HUES64 (cell line): ENCODE measurements around the gene CHCHD6.

Experiments
- H3K27ac ChIP-seq: 2 replicates; pipeline ENCODE4 v1.7.0; 2013; ENCODE audit warnings: low read depth, low read length, inconsistent platforms
- H3K27me3 ChIP-seq: 2 replicates; pipeline ENCODE4 v1.6.1; 2013; ENCODE audit warnings: mild to moderate bottlenecking, low read length; ENCODE audit not compliant: insufficient read depth
- H3K36me3 ChIP-seq: 2 replicates; pipeline ENCODE4 v1.6.1; 2013; ENCODE audit warnings: mild to moderate bottlenecking, low read length; ENCODE audit not compliant: insufficient read depth
- H3K4me1 ChIP-seq: 2 replicates; pipeline ENCODE4 v1.6.1; 2013; ENCODE audit warnings: mild to moderate bottlenecking, low read length, moderate library complexity; ENCODE audit not compliant: insufficient read depth
- H3K4me3 ChIP-seq: 2 replicates; pipeline ENCODE4 v1.5.1; 2013; ENCODE audit warnings: mild to moderate bottlenecking, low read length, moderate library complexity
- H3K9ac ChIP-seq: 2 replicates; pipeline ENCODE4 v1.6.1; 2013; ENCODE audit warnings: mild to moderate bottlenecking, low read depth, low read length
- H3K9me3 ChIP-seq: 2 replicates; pipeline ENCODE4 v1.6.1; 2013; ENCODE audit warnings: low read depth, low read length; ENCODE audit not compliant: insufficient read depth
- WGBS: fragments of 150-250, 120-280 bp; methylation state at CpG from one replicate; pipeline ENCODE4 v1.1.7; 2013; ENCODE audit warnings: missing lambda C conversion rate; 5-methylcytosine and 5-hydroxymethylcytosine counted together

CHCHD6 gene

GRCh38 chr3:126987129-126987528 is 283.1 kb downstream of the CHCHD6 start:
- peaks cover under 1% of the 10 kb centered on the region for H3K27me3 ChIP-seq
- H3K36me3 ChIP-seq, result peaks cover 21% of the 10 kb centered on the region
- no peak overlapping the region for H3K9ac ChIP-seq
- H3K9me3 ChIP-seq, result no peaks in the 10 kb centered on the region
- no peak overlapping the region for H3K27ac ChIP-seq
- no peak overlapping the region for H3K4me3 ChIP-seq
- 88% methylated on average over 4 of the region's 4 CpGs for WGBS
- peaks cover 6% of the 10 kb centered on the region; the same call in 1 of the 2 replicates for H3K4me1 ChIP-seq

GRCh38 chr3:126987596-126987995 is 283.6 kb downstream of the CHCHD6 start:
- no peak overlapping the region for H3K4me3 ChIP-seq
- H3K4me1 ChIP-seq, result peaks cover 6% of the 10 kb centered on the region; the same call in 1 of the 2 replicates
- WGBS, result 90% methylated on average over 8 of the region's 8 CpGs
- H3K27me3 ChIP-seq, result no peaks in the 10 kb centered on the region
- peaks cover 21% of the 10 kb centered on the region for H3K36me3 ChIP-seq
- H3K9ac ChIP-seq, result no peak overlapping the region
- no peaks in the 10 kb centered on the region for H3K9me3 ChIP-seq
- H3K27ac ChIP-seq, result no peak overlapping the region

GRCh38 chr3:126988451-126989021 is 284.5 kb downstream of the CHCHD6 start:
- 95% methylated on average over 26 of the region's 26 CpGs for WGBS
- H3K27ac ChIP-seq, result no peak overlapping the region
- H3K4me3 ChIP-seq, result no peak overlapping the region
- no peaks in the 10 kb centered on the region for H3K9me3 ChIP-seq
- no peaks in the 10 kb centered on the region for H3K27me3 ChIP-seq
- H3K9ac ChIP-seq, result no peak overlapping the region
- H3K4me1 ChIP-seq, result peaks cover 6% of the 10 kb centered on the region; the same call in 1 of the 2 replicates
- H3K36me3 ChIP-seq, result peaks cover 21% of the 10 kb centered on the region

GRCh38 chr3:126989316-126990023 is 285.4 kb downstream of the CHCHD6 start:
- WGBS, result 95% methylated on average over 36 of the region's 36 CpGs
- no peaks in the 10 kb centered on the region for H3K9me3 ChIP-seq
- no peak overlapping the region for H3K27ac ChIP-seq
- H3K4me1 ChIP-seq, result peaks cover 3% of the 10 kb centered on the region; the same call in 1 of the 2 replicates
- no peak overlapping the region for H3K4me3 ChIP-seq
- H3K27me3 ChIP-seq, result no peaks in the 10 kb centered on the region
- no peak overlapping the region for H3K9ac ChIP-seq
- peaks cover 23% of the 10 kb centered on the region for H3K36me3 ChIP-seq

GRCh38 chr3:126990024-126990700 is 286.1 kb downstream of the CHCHD6 start:
- H3K9ac ChIP-seq, result no peak overlapping the region
- 93% methylated on average over 10 of the region's 10 CpGs for WGBS
- no peak overlapping the region for H3K4me3 ChIP-seq
- no peaks in the 10 kb centered on the region for H3K27me3 ChIP-seq
- no peaks in the 10 kb centered on the region for H3K9me3 ChIP-seq
- H3K27ac ChIP-seq, result no peak overlapping the region
- H3K4me1 ChIP-seq, result no peaks in the 10 kb centered on the region
- H3K36me3 ChIP-seq, result peaks cover 24% of the 10 kb centered on the region

GRCh38 chr3:126990890-126991289 is 286.9 kb downstream of the CHCHD6 start:
- H3K36me3 ChIP-seq, result peaks cover 27% of the 10 kb centered on the region
- no peak overlapping the region for H3K9ac ChIP-seq
- no peak overlapping the region for H3K27ac ChIP-seq
- 82% methylated on average over 5 of the region's 5 CpGs for WGBS
- no peak overlapping the region for H3K4me3 ChIP-seq
- no peaks in the 10 kb centered on the region for H3K27me3 ChIP-seq
- H3K4me1 ChIP-seq, result no peaks in the 10 kb centered on the region
- H3K9me3 ChIP-seq, result no peaks in the 10 kb centered on the region

GRCh38 chr3:126991366-126992200 is 287.5 kb downstream of the CHCHD6 start:
- no peak overlapping the region for H3K9ac ChIP-seq
- WGBS, result 95% methylated on average over 24 of the region's 24 CpGs
- peaks cover 27% of the 10 kb centered on the region for H3K36me3 ChIP-seq
- H3K4me3 ChIP-seq, result no peak overlapping the region
- no peaks in the 10 kb centered on the region for H3K4me1 ChIP-seq
- H3K27me3 ChIP-seq, result no peaks in the 10 kb centered on the region
- H3K9me3 ChIP-seq, result no peaks in the 10 kb centered on the region
- H3K27ac ChIP-seq, result no peak overlapping the region

- no peak overlapping the region for H3K9ac ChIP-seq
- WGBS, result 95% methylated on average over 7 of the region's 7 CpGs
- H3K4me3 ChIP-seq, result no peak overlapping the region
- H3K4me1 ChIP-seq, result no peaks in the 10 kb centered on the region
- peaks cover 27% of the 10 kb centered on the region for H3K36me3 ChIP-seq
- H3K9me3 ChIP-seq, result no peaks in the 10 kb centered on the region
- no peak overlapping the region for H3K27ac ChIP-seq
- no peaks in the 10 kb centered on the region for H3K27me3 ChIP-seq
Measured at GRCh38 chr3:126992216-126992615, 288.2 kb downstream of the CHCHD6 start.

- no peaks in the 10 kb centered on the region for H3K4me1 ChIP-seq
- H3K4me3 ChIP-seq, result no peak overlapping the region
- H3K36me3 ChIP-seq, result peaks cover 27% of the 10 kb centered on the region
- no peaks in the 10 kb centered on the region for H3K27me3 ChIP-seq
- WGBS, result 95% methylated on average over 7 of the region's 8 CpGs
- no peak overlapping the region for H3K27ac ChIP-seq
- H3K9me3 ChIP-seq, result no peaks in the 10 kb centered on the region
- no peak overlapping the region for H3K9ac ChIP-seq
Measured at GRCh38 chr3:126992776-126993175, 288.7 kb downstream of the CHCHD6 start.

GRCh38 chr3:126993436-126993835 is 289.4 kb downstream of the CHCHD6 start:
- Histone ChIP-seq H3K27me3 (no peaks in the 10 kb centered on the region), H3K9me3 (no peaks in the 10 kb centered on the region), H3K36me3 (peaks cover 26% of the 10 kb centered on the region), H3K9ac (no peak overlapping the region), H3K4me3 (no peak overlapping the region), H3K4me1 (no peaks in the 10 kb centered on the region), H3K27ac (no peak overlapping the region)
- WGBS, result 95% methylated on average over 9 of the region's 9 CpGs
